GM12878 (cell line): ENCODE data around the gene TIAM1. TPM values are rescaled to one million over a fixed set of nuclear protein-coding genes. Genes with fewer than 3 reads are reported as not detected.

Source experiments
- CBX5 ChIP-seq: sonication (generic); IDR thresholded peaks from 2 replicates; pipeline ENCODE4 v1.6.1; 2016; ENCODE audit warnings: low read depth, moderate library complexity, mild to moderate bottlenecking, inconsistent platforms
- CEBPZ ChIP-seq: fragments of 150-350 bp; IDR thresholded peaks from 2 replicates; pipeline ENCODE4 v1.6.1; 2016; ENCODE audit warnings: low read depth, low read length
- EED ChIP-seq: sonication (generic); IDR thresholded peaks from 2 replicates; pipeline ENCODE4 v1.6.1; 2016; ENCODE audit warnings: antibody characterized with exemption, low read depth
- EP300 ChIP-seq, 2 experiments: fragments of 150-350 bp in 1 of 2; IDR thresholded peaks; 2 replicates each; pipeline ENCODE4 v1.6.1; 2011 to 2012; ENCODE audit warnings: low read depth in 2 of 2, low read length in 2 of 2, borderline replicate concordance in 1 of 2, improper control_type of control experiment in 1 of 2, inconsistent platforms in 1 of 2; ENCODE audit not compliant: control insufficient read depth in 1 of 2
- EZH2 ChIP-seq: IDR thresholded peaks from 2 replicates; pipeline ENCODE4 v1.6.1; 2012; ENCODE audit warnings: low read depth, mild to moderate bottlenecking, control low read depth, inconsistent platforms, low read length, borderline replicate concordance; ENCODE audit not compliant: control insufficient read depth
- HCFC1 ChIP-seq: fragments of 150-350 bp; IDR thresholded peaks from 2 replicates; pipeline ENCODE4 v1.6.1; 2014; ENCODE audit warnings: low read length
- IKZF1 ChIP-seq: fragments of 450-650 bp; conservative IDR thresholded peaks from 2 replicates; pipeline ENCODE4 v1.6.1; 2017; ENCODE audit warnings: antibody characterized with exemption, mild to moderate bottlenecking
- JUND ChIP-seq: IDR thresholded peaks from 2 replicates; pipeline ENCODE4 v1.6.1; 2012; ENCODE audit warnings: low read depth, mild to moderate bottlenecking, low read length, improper control_type of control experiment, moderate library complexity
- MYB ChIP-seq: fragments of 150-350 bp; IDR thresholded peaks from 2 replicates; pipeline ENCODE4 v1.6.1; 2014; ENCODE audit warnings: mild to moderate bottlenecking, low read depth, low read length, borderline replicate concordance
- PBX3 ChIP-seq: IDR thresholded peaks from 2 replicates; pipeline ENCODE4 v1.6.1; 2011; ENCODE audit warnings: mild to moderate bottlenecking, low read depth, low read length, moderate library complexity; ENCODE audit not compliant: insufficient replicate concordance
- POLR2A ChIP-seq: IDR thresholded peaks from 2 replicates; pipeline ENCODE4 v1.6.1; 2011; ENCODE audit warnings: low read depth, mild to moderate bottlenecking, low read length
- PRDM15 ChIP-seq: fragments of 450-650 bp; formaldehyde crosslinking; IDR thresholded peaks from 2 replicates; pipeline ENCODE4 v1.4.0; 2020; ENCODE audit warnings: mild to moderate bottlenecking, moderate library complexity
- SUPT20H ChIP-seq: IDR thresholded peaks from 2 replicates; pipeline ENCODE4 v1.6.1; 2011; ENCODE audit warnings: low read depth, mild to moderate bottlenecking, low read length, moderate library complexity, borderline replicate concordance; ENCODE audit not compliant: control insufficient read depth
- TCF12 ChIP-seq: IDR thresholded peaks from 2 replicates; pipeline ENCODE4 v1.6.1; 2011; ENCODE audit warnings: low read depth, mild to moderate bottlenecking, low read length
- ZNF622 ChIP-seq: fragments of 450-650 bp; IDR thresholded peaks from 2 replicates; pipeline ENCODE4 v1.6.1; 2017; ENCODE audit warnings: mild to moderate bottlenecking, inconsistent platforms
- ZNF687 ChIP-seq: fragments of 450-650 bp; IDR thresholded peaks from 2 replicates; pipeline ENCODE4 v1.6.1; 2017; ENCODE audit warnings: mild to moderate bottlenecking, moderate library complexity
- polyA plus RNA-seq, 11 experiments: library from polyadenylated mRNA; depleted of rRNA in 4 of 11; unstranded in 6 of 11; stranded (reverse) in 5 of 11; fragments of >200 nt; fragmentation: Nextera tagmentation in 4 of 11; fragmentation: Illumina TruSeq in 1 of 11; extraction: Ambion mirVana in 4 of 11; extraction: Trizol in 1 of 11; gene quantifications; 1 replicate in 1 of 11; 2 replicates in 10 of 11; pipeline versions ENCODE4 v1.2.1 to v1.2.3, GENCODE V29; 2011 to 2016; ENCODE audit warnings: inconsistent platforms in 2 of 11, missing spikeins in 2 of 11, low read depth in 1 of 11
- total RNA-seq, 4 experiments: library from RNA; depleted of rRNA in 3 of 4; stranded (reverse); fragments of >200 nt in 3 of 4; fragmentation: Illumina TruSeq in 1 of 4; extraction: Trizol in 1 of 4; gene quantifications; 2 replicates each; pipeline versions ENCODE4 v1.2.1 to v1.2.3, GENCODE V29; 2013 to 2021

The TIAM1 gene
- total and polyA plus RNA-seq, 10 of the 15 experiments (the other 5 are each of a cell fraction or from before 2014, with no cell fraction given), result 0.31 to 35.9 (median 0.78) TPM

GRCh38 chr21:31343680-31344480, at the start of gene TIAM1 (continued):
- TF ChIP-seq ZNF687, result no peak
- TF ChIP-seq ZNF622, result no peak
- no peak for TF ChIP-seq HCFC1
- TF ChIP-seq PRDM15, result no peak
- TF ChIP-seq EZH2, result no peak
- TF ChIP-seq EED, result no peak
- TF ChIP-seq TCF12, result no peak
- TF ChIP-seq PBX3, result no peak
- no peak for TF ChIP-seq MYB
- no peak for TF ChIP-seq CBX5
- no peak for TF ChIP-seq JUND
- TF ChIP-seq CEBPZ, result no peak
- TF ChIP-seq IKZF1, result peak; percentile 85
- no peak for TF ChIP-seq SUPT20H
- no peak for TF ChIP-seq POLR2A
- no peak for TF ChIP-seq EP300 (IDR thresholded peaks at IDR 0.05; ENCODE audit: borderline replicate concordance in 1 of 2, control insufficient read depth in 1 of 2, low read depth in 2 of 2, low read length in 2 of 2)
